Measurements from ENCODE around the gene CEP89. TPM values are rescaled to one million over a fixed set of nuclear protein-coding genes. Genes with fewer than 3 reads are reported as not detected.

Gene CEP89
- total RNA-seq, 1 experiment from 2014 or later: 27.6 TPM

DNA sequence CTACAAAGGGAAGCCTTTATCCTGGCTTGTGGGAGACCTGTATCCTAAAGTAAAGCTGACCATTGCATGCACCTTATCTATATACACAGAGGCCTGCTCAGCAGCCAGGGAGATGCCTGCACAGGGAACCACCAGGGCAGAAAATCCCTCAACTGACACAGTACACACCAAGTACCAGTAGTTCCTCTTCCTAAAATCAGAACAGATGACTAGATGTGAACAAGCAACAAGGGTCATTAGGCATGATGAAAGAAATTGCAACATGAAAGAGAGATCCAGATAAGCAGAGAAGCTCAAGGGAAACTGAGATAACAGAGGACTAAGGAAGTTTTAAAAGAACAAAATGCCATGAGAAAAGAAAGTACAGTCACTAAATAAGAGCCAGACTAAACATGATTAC lies 62.5 kb downstream of the CEP89 start:
- Histone ChIP-seq H3K9me2 (ENCODE audit: insufficient read depth) (no peaks in the 10 kb centered on the region), H3K4me3 (replicated peaks in 1 of 2; ENCODE audit: low read depth in 1 of 2, low read length in 2 of 2) (no peak overlapping the region), H3K27ac (ENCODE audit: low read depth, low read length) (no peak overlapping the region), H3K4me2 (ENCODE audit: low read length) (no peak overlapping the region), H3K79me2 (ENCODE audit: insufficient read depth, low read length) (no peaks in the 10 kb centered on the region), H3K4me1 (ENCODE audit: control insufficient read depth in 1 of 2, insufficient read depth in 2 of 2, low read length in 2 of 2) (no peaks in the 10 kb centered on the region), H4K20me1 (ENCODE audit: insufficient read depth) (no peaks in the 10 kb centered on the region), H3K9me3 (ENCODE audit: control insufficient read depth in 1 of 2, insufficient read depth in 1 of 2, low read depth in 1 of 2, low read length in 2 of 2) (no peaks in the 10 kb centered on the region), H3K27me3 (ENCODE audit: insufficient read depth, low read length) (no peaks in the 10 kb centered on the region), H3K36me3 (ENCODE audit: control insufficient read depth in 1 of 2, insufficient read depth in 2 of 2, low read length in 2 of 2) (no peaks in the 10 kb centered on the region), H2AFZ (ENCODE audit: low read depth, low read length, poor library complexity, severe bottlenecking) (no peak overlapping the region), H3K9ac (ENCODE audit: low read length) (no peak overlapping the region)
- ChIA-PET POLR2A (interaction anchor here (0.5 kb wide), 1 partner anchor 967 kb away, joined by 3 read pairs; no protein-coding TSS in a partner anchor), CTCF (no interaction called here), RAD21 (ENCODE audit: low non-redundant PET in 1 of 2, low total read pairs in 2 of 2, uncharacterized antibody in 2 of 2, unreplicated experiment in 2 of 2) (no interaction called here)
- DNase-seq (ENCODE audit: low read depth, low spot score): no peak
- no peak for TF ChIP-seq JUND (IDR thresholded peaks at IDR 0.05)
- TF ChIP-seq EZH2 (IDR thresholded peaks at IDR 0.05): no peak
- TF ChIP-seq FOSL1 (IDR thresholded peaks at IDR 0.05; ENCODE audit: low read depth): no peak
- no peak for TF ChIP-seq SIN3A (IDR thresholded peaks at IDR 0.05; ENCODE audit: low read depth)
- no peak for TF ChIP-seq YY1 (IDR thresholded peaks at IDR 0.05; ENCODE audit: extremely low read depth, insufficient replicate concordance, low read depth, low read length)
- intact Hi-C loops (cut with micrococcal nuclease): no loop called here
- BruUV-seq (replicated peaks): no TSS peak
- ATAC-seq: no peak

DNA sequence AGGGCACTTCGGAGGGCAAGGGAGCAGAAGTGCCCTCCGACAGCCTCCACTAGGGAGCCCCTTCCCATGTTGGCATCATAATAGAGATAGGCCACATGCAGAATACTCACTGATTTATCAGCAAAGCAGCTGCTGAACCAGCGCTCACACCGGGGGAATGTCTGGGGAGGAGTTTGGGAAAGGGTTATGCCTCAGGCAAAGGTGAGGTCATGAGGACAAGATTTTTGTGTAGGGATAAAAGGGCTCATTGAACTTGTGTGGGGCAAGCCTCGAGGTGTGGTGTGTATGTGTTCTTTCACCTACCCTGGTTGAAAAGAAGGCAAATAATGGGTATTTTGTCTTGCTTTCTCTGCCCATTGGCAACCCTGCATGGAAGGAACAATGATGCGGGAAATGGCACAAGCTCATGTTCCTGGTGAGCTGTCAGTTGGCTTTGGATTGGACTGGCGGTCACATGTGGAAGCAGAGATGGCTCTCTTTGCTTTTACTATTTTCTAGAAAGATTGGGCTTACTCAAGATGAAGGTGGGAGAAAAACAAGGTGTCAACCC lies 63.0 kb downstream of the CEP89 start:
- Histone ChIP-seq H3K4me3 (replicated peaks in 1 of 2; ENCODE audit: low read depth in 1 of 2, low read length in 2 of 2) (no peak overlapping the region), H3K79me2 (ENCODE audit: insufficient read depth, low read length) (no peaks in the 10 kb centered on the region), H3K9ac (ENCODE audit: low read length) (no peak overlapping the region), H2AFZ (ENCODE audit: low read depth, low read length, poor library complexity, severe bottlenecking) (no peak overlapping the region), H3K9me3 (ENCODE audit: control insufficient read depth in 1 of 2, insufficient read depth in 1 of 2, low read depth in 1 of 2, low read length in 2 of 2) (no peaks in the 10 kb centered on the region), H3K36me3 (ENCODE audit: control insufficient read depth in 1 of 2, insufficient read depth in 2 of 2, low read length in 2 of 2) (no peaks in the 10 kb centered on the region), H3K27ac (ENCODE audit: low read depth, low read length) (no peak overlapping the region), H3K27me3 (ENCODE audit: insufficient read depth, low read length) (no peaks in the 10 kb centered on the region), H3K9me2 (ENCODE audit: insufficient read depth) (no peaks in the 10 kb centered on the region), H4K20me1 (ENCODE audit: insufficient read depth) (no peaks in the 10 kb centered on the region), H3K4me2 (ENCODE audit: low read length) (no peak overlapping the region), H3K4me1 (ENCODE audit: control insufficient read depth in 1 of 2, insufficient read depth in 2 of 2, low read length in 2 of 2) (no peaks in the 10 kb centered on the region)
- POLR2A ChIA-PET: interaction anchor here (0.5 kb wide), 1 partner anchor 968 kb away, joined by 3 read pairs; no protein-coding TSS in a partner anchor
- no TSS peak for BruUV-seq (replicated peaks)
- DNase-seq (ENCODE audit: low read depth, low spot score): no peak
- ATAC-seq: no peak
- intact Hi-C loops (cut with micrococcal nuclease): no loop called here
- TF ChIP-seq, protein P1, sequence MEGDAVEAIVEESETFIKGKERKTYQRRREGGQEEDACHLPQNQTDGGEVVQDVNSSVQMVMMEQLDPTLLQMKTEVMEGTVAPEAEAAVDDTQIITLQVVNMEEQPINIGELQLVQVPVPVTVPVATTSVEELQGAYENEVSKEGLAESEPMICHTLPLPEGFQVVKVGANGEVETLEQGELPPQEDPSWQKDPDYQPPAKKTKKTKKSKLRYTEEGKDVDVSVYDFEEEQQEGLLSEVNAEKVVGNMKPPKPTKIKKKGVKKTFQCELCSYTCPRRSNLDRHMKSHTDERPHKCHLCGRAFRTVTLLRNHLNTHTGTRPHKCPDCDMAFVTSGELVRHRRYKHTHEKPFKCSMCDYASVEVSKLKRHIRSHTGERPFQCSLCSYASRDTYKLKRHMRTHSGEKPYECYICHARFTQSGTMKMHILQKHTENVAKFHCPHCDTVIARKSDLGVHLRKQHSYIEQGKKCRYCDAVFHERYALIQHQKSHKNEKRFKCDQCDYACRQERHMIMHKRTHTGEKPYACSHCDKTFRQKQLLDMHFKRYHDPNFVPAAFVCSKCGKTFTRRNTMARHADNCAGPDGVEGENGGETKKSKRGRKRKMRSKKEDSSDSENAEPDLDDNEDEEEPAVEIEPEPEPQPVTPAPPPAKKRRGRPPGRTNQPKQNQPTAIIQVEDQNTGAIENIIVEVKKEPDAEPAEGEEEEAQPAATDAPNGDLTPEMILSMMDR (IDR thresholded peaks at IDR 0.05 in 2 of 3, conservative IDR thresholded peaks at IDR 0.05 in 1 of 3; ENCODE audit: borderline replicate concordance in 1 of 3, insufficient read depth in 1 of 3, low read depth in 2 of 3, low read length in 2 of 3): no peak
- TF ChIP-seq SRF (IDR thresholded peaks at IDR 0.05; ENCODE audit: low read depth): no peak
- no peak for TF ChIP-seq POLR2A (IDR thresholded peaks at IDR 0.05; ENCODE audit: borderline replicate concordance, extremely low read depth, insufficient read depth, insufficient read length)
- TF ChIP-seq JUND (IDR thresholded peaks at IDR 0.05): no peak
- TF ChIP-seq CEBPB (IDR thresholded peaks at IDR 0.05; ENCODE audit: low read depth): no peak
- no peak for TF ChIP-seq SIN3A (IDR thresholded peaks at IDR 0.05; ENCODE audit: low read depth)
- TF ChIP-seq YY1 (IDR thresholded peaks at IDR 0.05; ENCODE audit: extremely low read depth, insufficient replicate concordance, low read depth, low read length): no peak
- TF ChIP-seq, protein P2, sequence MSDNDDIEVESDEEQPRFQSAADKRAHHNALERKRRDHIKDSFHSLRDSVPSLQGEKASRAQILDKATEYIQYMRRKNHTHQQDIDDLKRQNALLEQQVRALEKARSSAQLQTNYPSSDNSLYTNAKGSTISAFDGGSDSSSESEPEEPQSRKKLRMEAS (IDR thresholded peaks at IDR 0.05): no peak
- no peak for TF ChIP-seq FOSL1 (IDR thresholded peaks at IDR 0.05; ENCODE audit: low read depth)
- TF ChIP-seq ZNF274 (IDR thresholded peaks at IDR 0.05; ENCODE audit: low read depth, low read length): no peak
- TF ChIP-seq EGR1 (IDR thresholded peaks at IDR 0.05; ENCODE audit: low read depth): no peak
- no peak for TF ChIP-seq ELF1 (IDR thresholded peaks at IDR 0.05; ENCODE audit: borderline replicate concordance, low read depth)
- no peak for TF ChIP-seq EZH2 (IDR thresholded peaks at IDR 0.05)
- TF ChIP-seq SP1 (IDR thresholded peaks at IDR 0.05; ENCODE audit: low read depth): no peak
- no peak for TF ChIP-seq EZH2phosphoT487 (IDR thresholded peaks at IDR 0.05; ENCODE audit: borderline replicate concordance)
- TF ChIP-seq RAD21 (IDR thresholded peaks at IDR 0.05; ENCODE audit: low read depth): no peak
- CTCF ChIA-PET: no interaction called here
- RAD21 ChIA-PET (ENCODE audit: low non-redundant PET in 1 of 2, low total read pairs in 2 of 2, uncharacterized antibody in 2 of 2, unreplicated experiment in 2 of 2): no interaction called here

Measured in HCT116 (cell line).